ENCODE measurements around the gene ACADS. TPM values are rescaled to one million over a fixed set of nuclear protein-coding genes. Genes with fewer than 3 reads are reported as not detected.
A peak's percentile ranks its signal among the peaks of the same experiment; 100 is the strongest.

The ACADS gene
- total and polyA plus RNA-seq, 5 donors, result 34.2 to 68.0 (median 47.1) TPM

DNA sequence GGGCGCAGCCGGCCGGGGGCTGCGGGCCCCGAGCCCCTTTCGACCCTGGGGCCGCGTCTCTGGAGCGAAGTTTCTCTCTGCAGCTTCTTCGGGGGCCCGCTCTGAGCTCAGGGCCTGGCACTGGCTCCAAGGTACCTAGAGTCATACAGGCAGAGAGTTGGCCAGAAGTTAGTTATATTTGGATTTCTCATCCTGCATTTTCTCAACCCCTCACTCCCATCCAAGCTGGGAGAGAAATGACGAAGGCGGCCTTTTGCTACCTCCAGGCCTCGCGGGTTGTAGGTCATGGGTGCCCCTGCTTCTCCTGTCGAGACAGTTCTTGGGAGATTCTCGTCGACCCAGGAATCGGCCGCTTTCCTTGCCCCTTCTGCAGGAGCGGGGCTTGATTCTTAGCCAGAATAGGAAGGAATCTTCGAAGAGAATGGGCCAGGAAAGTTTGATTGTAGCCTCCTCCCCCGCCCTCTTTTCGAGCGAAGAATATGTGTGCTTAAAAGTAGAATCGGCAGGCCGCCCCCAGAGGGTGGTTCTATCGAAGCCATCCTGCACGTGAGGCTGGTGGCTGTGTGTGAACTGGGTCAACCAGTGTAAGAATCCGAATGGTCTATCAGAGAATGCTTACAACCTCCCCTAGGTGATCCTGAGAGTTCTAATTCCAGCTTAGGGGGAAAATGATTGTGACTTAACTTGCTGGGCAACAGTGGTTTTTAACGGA, 37.9 kb upstream of the ACADS start:
- peak overlapping the region; percentile 87 for H3K27ac ChIP-seq (ENCODE audit: low read length)
- ATAC-seq, result no peak
- H3K4me3 ChIP-seq (ENCODE audit: low read length), result peak overlapping the region; percentile 99
- peaks cover 16% of the 10 kb centered on the region for H3K4me1 ChIP-seq (ENCODE audit: control insufficient read depth, insufficient read depth, low read length)
- WGBS, result under 1% methylated on average over 31 of the region's 31 CpGs
- no peaks in the 10 kb centered on the region for H3K27me3 ChIP-seq (ENCODE audit: control insufficient read depth, insufficient read depth)
- DNase-seq, result peak in 2 of 3 donors; percentile 55 to 70
- intact Hi-C loops (cut with DNase I), result no loop called here
- no peaks in the 10 kb centered on the region for H3K9me3 ChIP-seq (ENCODE audit: control insufficient read depth, low read length)

DNA sequence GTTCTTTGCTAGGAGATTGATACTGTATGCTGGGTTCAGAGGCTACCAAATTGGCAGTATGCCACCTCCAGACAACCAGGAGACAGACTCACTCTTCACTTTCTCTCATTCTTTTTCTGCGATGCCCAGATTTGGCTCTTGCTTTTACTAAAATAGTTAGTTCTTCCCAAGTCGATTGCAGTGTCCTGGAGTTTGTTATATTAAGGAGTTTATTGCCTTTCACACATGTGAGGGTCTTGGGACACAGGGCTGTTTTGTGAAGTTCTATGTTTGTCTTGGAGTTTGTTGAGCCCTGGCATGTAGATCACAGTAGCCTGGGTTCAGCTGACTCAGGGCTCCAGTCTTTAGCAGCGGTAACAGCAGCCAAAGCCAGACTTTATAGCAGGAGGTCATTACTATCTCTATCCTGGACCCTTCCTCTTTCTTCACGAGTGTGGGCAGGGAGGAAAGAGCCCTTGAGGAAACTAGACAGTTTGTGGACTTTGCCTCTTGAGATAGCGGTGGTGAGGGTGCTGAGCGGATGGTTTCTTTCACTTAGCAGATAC, 37.0 kb upstream of the ACADS start:
- Histone ChIP-seq H3K9me3 (ENCODE audit: control insufficient read depth, low read length) (no peaks in the 10 kb centered on the region), H3K27me3 (ENCODE audit: control insufficient read depth, insufficient read depth) (no peaks in the 10 kb centered on the region), H3K4me1 (ENCODE audit: control insufficient read depth, insufficient read depth, low read length) (peaks cover 16% of the 10 kb centered on the region), H3K4me3 (ENCODE audit: low read length) (peak overlapping the region; percentile 99), H3K27ac (ENCODE audit: low read length) (peak overlapping the region; percentile 87)
- ATAC-seq (no peak), DNase-seq (no peak)
- intact Hi-C loops (cut with DNase I), result no loop called here
- 5% methylated on average over 6 of the region's 6 CpGs for WGBS

DNA sequence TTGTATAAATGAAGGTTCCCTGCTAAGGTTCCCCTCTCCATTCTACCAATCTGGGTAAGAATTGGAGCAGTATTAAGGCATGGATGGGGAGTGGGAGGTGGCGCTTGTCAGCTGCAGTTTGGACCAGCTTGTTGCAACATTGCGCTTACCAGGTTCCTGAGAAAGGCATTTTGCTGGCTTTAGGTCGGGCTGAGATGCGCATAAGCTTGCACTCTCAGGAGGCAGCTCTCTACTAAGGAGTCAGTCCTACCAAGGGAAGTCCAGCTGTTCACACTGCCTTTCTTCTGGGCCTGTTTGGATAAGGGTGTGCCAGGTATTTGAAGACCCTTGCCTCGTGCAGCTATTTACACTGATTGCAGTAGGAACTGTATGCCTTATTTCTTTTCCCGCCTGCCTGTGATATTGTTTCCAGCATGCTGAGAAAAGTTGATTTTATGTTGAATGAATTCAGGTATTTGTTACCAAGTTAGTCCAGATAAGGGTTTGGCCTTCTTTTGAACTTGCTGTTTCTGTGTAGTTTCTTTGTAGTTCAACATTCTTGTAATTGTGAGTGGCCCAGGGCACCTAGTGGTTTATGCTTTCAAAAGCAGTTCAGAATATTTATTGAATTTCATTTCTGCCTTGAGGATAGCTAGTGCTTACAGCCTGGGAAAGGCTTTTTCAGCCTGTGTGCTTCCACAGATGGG, 36.1 kb upstream of the ACADS start:
- H3K9me3 ChIP-seq (ENCODE audit: control insufficient read depth, low read length), result no peaks in the 10 kb centered on the region
- H3K27me3 ChIP-seq (ENCODE audit: control insufficient read depth, insufficient read depth), result no peaks in the 10 kb centered on the region
- H3K4me1 ChIP-seq (ENCODE audit: control insufficient read depth, insufficient read depth, low read length), result peaks cover 16% of the 10 kb centered on the region
- H3K4me3 ChIP-seq (ENCODE audit: low read length), result peak overlapping the region; percentile 99
- DNase-seq (no peak), ATAC-seq (no peak)
- peak overlapping the region; percentile 87 for H3K27ac ChIP-seq (ENCODE audit: low read length)
- WGBS, result 63% methylated on average over 6 of the region's 6 CpGs
- intact Hi-C loops (cut with DNase I), result no loop called here

DNA sequence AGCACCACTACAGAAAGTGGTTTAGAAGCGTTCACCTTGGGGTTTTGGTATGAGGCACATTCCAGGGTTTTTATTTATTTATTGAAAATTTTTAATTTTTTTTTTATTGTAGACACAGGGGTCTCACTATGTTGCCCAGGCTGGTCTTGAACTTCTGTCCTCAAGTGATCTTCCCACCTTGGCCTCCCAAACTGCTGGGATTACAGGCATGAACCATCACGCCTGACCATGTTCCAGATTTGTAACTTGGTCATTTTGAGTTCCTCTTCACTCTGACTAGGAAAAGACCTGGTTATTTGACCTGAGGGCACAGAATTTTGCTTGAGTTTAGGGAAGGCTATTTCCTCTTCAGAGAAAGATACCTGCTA, 35.6 kb upstream of the ACADS start:
- ATAC-seq (no peak), DNase-seq (no peak)
- no peaks in the 10 kb centered on the region for H3K27me3 ChIP-seq (ENCODE audit: control insufficient read depth, insufficient read depth)
- intact Hi-C loops (cut with DNase I), result no loop called here
- peaks cover 16% of the 10 kb centered on the region for H3K4me1 ChIP-seq (ENCODE audit: control insufficient read depth, insufficient read depth, low read length)
- peak overlapping the region; percentile 7 for H3K4me3 ChIP-seq (ENCODE audit: low read length)
- no peaks in the 10 kb centered on the region for H3K9me3 ChIP-seq (ENCODE audit: control insufficient read depth, low read length)
- peak overlapping the region; percentile 39 for H3K27ac ChIP-seq (ENCODE audit: low read length)
- WGBS, result 83% methylated on average over 2 of the region's 2 CpGs

DNA sequence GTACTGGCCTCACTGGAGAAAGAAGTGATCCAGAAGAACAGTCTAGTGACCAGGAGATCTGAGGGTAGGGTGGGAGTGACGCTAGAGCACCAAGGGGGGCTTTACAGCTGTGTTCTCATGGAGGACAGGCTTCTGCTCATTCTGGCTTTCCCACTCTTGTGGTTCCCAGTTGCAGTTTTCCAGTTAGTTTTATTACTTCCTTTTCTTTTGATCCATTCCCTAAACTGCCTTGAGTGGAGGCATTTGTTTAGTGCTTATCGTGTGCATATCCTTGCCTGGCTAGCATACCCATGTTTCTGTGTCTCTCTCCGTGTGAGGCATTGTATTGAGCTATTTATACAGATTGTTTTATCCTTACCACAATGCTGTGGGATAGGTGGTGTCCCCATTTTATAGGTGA, 34.6 kb upstream of the ACADS start:
- ATAC-seq (no peak), DNase-seq (no peak)
- no peaks in the 10 kb centered on the region for H3K9me3 ChIP-seq (ENCODE audit: control insufficient read depth, low read length)
- intact Hi-C loops (cut with DNase I), result no loop called here
- peaks cover 18% of the 10 kb centered on the region for H3K4me1 ChIP-seq (ENCODE audit: control insufficient read depth, insufficient read depth, low read length)
- 48% methylated on average over 3 of the region's 3 CpGs for WGBS
- peak overlapping the region; percentile 82 for H3K27ac ChIP-seq (ENCODE audit: low read length)
- no peak overlapping the region for H3K4me3 ChIP-seq (ENCODE audit: low read length)
- H3K27me3 ChIP-seq (ENCODE audit: control insufficient read depth, insufficient read depth), result no peaks in the 10 kb centered on the region

DNA sequence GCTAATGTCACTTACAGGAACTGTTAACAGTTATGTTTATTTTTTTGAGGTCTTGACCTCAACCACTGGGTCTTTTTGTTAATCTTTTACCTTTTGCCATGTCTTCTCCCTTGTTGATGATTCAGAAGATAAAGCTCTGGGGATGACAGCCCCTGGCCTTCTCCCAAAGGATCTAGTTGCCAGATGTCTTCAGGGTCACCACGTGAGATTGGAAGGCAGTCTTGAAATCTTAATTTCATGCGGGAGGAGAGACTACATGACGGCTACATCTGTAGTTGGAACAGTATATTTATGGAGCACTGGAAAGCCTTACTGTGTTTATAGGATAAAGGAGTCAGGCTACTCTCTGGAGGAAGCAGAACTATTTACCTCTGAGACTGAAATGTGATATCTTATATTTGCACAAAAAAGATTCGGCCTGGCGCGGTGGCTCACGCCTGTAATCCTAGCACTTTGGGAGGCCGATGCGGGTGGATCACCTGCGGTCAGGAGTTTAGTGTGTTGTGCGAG, 33.0 kb upstream of the ACADS start:
- no peaks in the 10 kb centered on the region for H3K9me3 ChIP-seq (ENCODE audit: control insufficient read depth, low read length)
- ATAC-seq, result no peak
- H3K27ac ChIP-seq (ENCODE audit: low read length), result no peak overlapping the region
- H3K4me3 ChIP-seq (ENCODE audit: low read length), result no peak overlapping the region
- intact Hi-C loops (cut with DNase I), result no loop called here
- no peak for DNase-seq
- WGBS, result 74% methylated on average over 11 of the region's 11 CpGs
- no peaks in the 10 kb centered on the region for H3K27me3 ChIP-seq (ENCODE audit: control insufficient read depth, insufficient read depth)
- H3K4me1 ChIP-seq (ENCODE audit: control insufficient read depth, insufficient read depth, low read length), result peaks cover 20% of the 10 kb centered on the region

DNA sequence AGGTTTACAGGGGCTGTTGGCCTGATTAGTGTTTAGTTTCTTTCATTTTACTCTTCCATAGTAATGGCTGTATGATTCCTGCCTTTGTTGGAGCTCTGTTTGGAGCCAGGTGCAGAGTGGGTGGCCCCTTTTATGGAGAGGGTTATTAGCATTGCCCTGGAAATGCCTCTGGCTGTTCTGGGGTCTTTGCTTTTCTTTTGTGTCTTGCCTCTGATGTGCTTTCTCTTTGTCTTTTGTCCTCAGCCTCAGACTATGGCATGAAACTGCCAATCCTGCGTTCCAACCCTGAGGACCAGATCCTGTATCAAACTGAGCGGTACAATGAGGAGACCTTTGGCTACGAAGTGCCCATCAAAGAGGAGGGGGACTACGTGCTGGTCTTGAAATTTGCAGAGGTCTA, 31.8 kb upstream of the ACADS start:
- WGBS, result 84% methylated on average over 4 of the region's 4 CpGs
- peaks cover 24% of the 10 kb centered on the region for H3K4me1 ChIP-seq (ENCODE audit: control insufficient read depth, insufficient read depth, low read length)
- DNase-seq (no peak), ATAC-seq (no peak)
- no peaks in the 10 kb centered on the region for H3K9me3 ChIP-seq (ENCODE audit: control insufficient read depth, low read length)
- H3K4me3 ChIP-seq (ENCODE audit: low read length), result no peak overlapping the region
- intact Hi-C loops (cut with DNase I), result no loop called here
- H3K27me3 ChIP-seq (ENCODE audit: control insufficient read depth, insufficient read depth), result no peaks in the 10 kb centered on the region
- no peak overlapping the region for H3K27ac ChIP-seq (ENCODE audit: low read length)

DNA sequence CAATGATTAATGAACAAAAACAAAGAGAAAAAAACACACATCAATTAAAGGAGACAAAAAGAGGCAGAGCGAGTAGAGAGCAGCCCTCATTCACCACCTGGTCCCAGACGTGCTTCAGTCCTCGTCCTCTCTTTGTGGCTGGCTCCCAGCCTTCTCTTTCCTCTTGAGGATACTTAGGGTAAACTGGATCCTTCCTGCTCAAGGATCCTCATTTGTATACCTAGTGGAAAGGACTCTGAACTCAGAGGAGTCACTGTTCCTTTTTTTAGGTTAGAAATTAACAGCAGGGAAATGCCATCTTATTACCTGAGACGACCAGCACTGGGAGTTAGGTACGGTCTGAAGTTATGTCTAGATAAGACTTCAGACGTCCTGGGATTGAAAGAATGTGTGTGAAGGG, 29.0 kb upstream of the ACADS start:
- intact Hi-C loops (cut with DNase I), result no loop called here
- Histone ChIP-seq H3K27me3 (ENCODE audit: control insufficient read depth, insufficient read depth) (no peaks in the 10 kb centered on the region), H3K4me3 (ENCODE audit: low read length) (no peak overlapping the region), H3K4me1 (ENCODE audit: control insufficient read depth, insufficient read depth, low read length) (peaks cover 25% of the 10 kb centered on the region), H3K9me3 (ENCODE audit: control insufficient read depth, low read length) (no peaks in the 10 kb centered on the region), H3K27ac (ENCODE audit: low read length) (no peak overlapping the region)
- 70% methylated on average over 6 of the region's 6 CpGs for WGBS
- DNase-seq (no peak), ATAC-seq (no peak)

DNA sequence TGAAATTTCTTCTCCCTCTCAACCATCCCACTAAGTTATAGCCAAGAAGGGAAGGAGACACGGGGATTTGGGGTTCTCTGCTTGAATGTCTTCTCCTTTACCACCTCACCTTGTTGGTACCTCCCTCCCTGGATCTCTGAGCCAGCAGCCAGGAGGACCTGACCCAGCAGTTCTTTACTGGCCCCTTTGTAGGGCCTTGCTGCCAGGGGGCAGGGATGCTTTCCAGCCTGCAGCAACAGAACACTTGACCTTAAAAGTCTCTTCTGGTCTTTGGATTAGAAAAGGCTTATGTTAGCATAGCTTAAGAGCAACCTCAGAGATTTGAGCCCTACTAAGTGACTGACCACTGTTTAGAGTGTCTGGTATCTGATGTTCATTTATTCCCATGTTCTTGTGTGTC, 28.3 kb upstream of the ACADS start:
- H3K27ac ChIP-seq (ENCODE audit: low read length), result no peak overlapping the region
- no peak for DNase-seq

DNA sequence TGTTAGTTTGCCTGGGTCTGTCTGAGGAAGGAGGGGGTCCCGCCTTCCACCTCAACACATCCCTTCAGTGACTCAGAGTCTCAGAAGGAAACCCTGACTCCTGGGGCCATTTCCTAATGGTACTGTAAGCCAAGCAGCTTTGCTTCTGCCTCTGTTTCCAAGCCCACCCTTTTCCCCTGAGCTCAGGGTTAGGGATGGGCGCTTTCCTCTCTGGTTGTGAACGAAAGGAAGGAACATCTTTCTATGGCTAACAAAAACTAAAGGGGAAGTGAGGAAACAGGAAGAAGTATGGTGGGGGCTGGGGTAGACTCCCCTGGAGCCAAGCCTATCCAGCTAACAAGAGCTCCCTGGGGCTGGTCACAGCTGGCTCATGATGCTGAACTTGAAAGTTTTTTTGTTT, 27.0 kb upstream of the ACADS start:
- intact Hi-C loops (cut with DNase I), result no loop called here
- Histone ChIP-seq H3K4me3 (ENCODE audit: low read length) (no peak overlapping the region), H3K4me1 (ENCODE audit: control insufficient read depth, insufficient read depth, low read length) (peaks cover 29% of the 10 kb centered on the region), H3K27me3 (ENCODE audit: control insufficient read depth, insufficient read depth) (no peaks in the 10 kb centered on the region), H3K9me3 (ENCODE audit: control insufficient read depth, low read length) (no peaks in the 10 kb centered on the region), H3K27ac (ENCODE audit: low read length) (peak overlapping the region; percentile 80)
- WGBS, result 57% methylated on average over 3 of the region's 3 CpGs
- DNase-seq, result no peak
- ATAC-seq, result peak in 1 of 2 donors; percentile 57

More for the DNA sequence above, 28.3 kb upstream of the ACADS start:
- no peak overlapping the region for H3K4me3 ChIP-seq (ENCODE audit: low read length)
- H3K27me3 ChIP-seq (ENCODE audit: control insufficient read depth, insufficient read depth), result no peaks in the 10 kb centered on the region
- intact Hi-C loops (cut with DNase I), result no loop called here
- ATAC-seq, result no peak
- peaks cover 27% of the 10 kb centered on the region for H3K4me1 ChIP-seq (ENCODE audit: control insufficient read depth, insufficient read depth, low read length)
- WGBS, result 90% methylated on average over 1 of the region's 1 CpG
- no peaks in the 10 kb centered on the region for H3K9me3 ChIP-seq (ENCODE audit: control insufficient read depth, low read length)

DNA sequence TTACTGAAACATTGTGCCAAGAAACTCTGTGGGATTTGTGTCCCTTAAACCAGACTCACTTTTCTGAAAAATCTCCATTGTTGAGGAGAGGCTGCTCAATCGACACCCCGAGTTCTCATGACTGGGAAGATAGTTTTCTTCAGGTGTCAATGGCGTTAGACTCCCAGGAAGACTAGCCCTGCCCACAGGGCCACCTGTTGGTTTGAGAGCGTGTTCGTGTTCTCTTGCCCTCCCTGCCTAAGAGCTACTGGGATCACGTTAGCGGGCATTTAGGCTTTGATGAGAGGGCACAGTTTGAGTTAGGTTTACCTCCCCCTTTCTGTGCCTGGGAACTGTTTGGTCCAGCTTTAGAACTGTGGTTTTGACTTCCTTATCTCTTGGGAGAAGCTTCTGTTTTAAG, 26.1 kb upstream of the ACADS start:
- Histone ChIP-seq H3K4me1 (ENCODE audit: control insufficient read depth, insufficient read depth, low read length) (peaks cover 32% of the 10 kb centered on the region), H3K27ac (ENCODE audit: low read length) (peak overlapping the region; percentile 38), H3K9me3 (ENCODE audit: control insufficient read depth, low read length) (no peaks in the 10 kb centered on the region), H3K27me3 (ENCODE audit: control insufficient read depth, insufficient read depth) (no peaks in the 10 kb centered on the region), H3K4me3 (ENCODE audit: low read length) (no peak overlapping the region)
- ATAC-seq (no peak), DNase-seq (no peak)
- 92% methylated on average over 7 of the region's 7 CpGs for WGBS
- intact Hi-C loops (cut with DNase I), result no loop called here
